ENCODE measurements around the gene SIX4. TPM values are rescaled to one million over a fixed set of nuclear protein-coding genes. Genes with fewer than 3 reads are reported as not detected.
"Not testable (repeated sequence)": the region's sequence is repeated elsewhere in the genome, so short reads cannot be mapped to it uniquely, and the experiment has no call there.

SIX4 gene
- 1 to 10 TPM; 1.3 to 3.2 TPM for total RNA-seq
- long read RNA-seq, donor 1, result 0 reads
- long read RNA-seq, donor 2, result 0 reads

- DNase-seq (ENCODE audit: low spot score), result peak; percentile 84
- intact Hi-C loops (cut with DNase I), result loop anchor here in 1 of 2 donors (5.0 kb wide), 1 partner anchor 67 kb away; no protein-coding TSS in a partner anchor
Observed at GRCh38 chr14:60723907-60724618, at the start of gene SIX4. Gene SIX4, minus strand, starts transcription at chr14:60724351. Its CDS starts 277 bp downstream, at chr14:60724074.

DNA sequence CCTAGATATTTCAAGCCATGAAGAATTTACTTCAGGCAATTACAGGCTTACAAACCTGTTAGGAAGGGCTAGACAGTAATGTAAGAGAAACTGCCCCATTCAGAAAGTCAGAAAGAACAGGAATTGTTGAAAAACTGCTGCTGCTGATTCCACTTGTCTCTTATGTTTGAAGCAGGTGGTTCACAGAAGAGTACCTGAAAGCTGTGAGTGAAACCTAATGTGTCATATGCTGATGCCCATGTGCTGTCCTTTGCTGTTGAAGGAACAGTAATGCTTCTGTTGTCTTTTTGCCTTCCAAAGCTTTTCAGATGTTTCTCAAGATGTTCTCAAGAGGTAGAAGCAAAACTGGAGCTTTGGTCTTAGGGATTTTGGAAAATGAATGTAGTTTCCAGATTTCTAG, 49.4 kb upstream of the SIX4 start:
- DNase-seq (ENCODE audit: low spot score), result no peak
- intact Hi-C loops (cut with DNase I), result no loop called here

DNA sequence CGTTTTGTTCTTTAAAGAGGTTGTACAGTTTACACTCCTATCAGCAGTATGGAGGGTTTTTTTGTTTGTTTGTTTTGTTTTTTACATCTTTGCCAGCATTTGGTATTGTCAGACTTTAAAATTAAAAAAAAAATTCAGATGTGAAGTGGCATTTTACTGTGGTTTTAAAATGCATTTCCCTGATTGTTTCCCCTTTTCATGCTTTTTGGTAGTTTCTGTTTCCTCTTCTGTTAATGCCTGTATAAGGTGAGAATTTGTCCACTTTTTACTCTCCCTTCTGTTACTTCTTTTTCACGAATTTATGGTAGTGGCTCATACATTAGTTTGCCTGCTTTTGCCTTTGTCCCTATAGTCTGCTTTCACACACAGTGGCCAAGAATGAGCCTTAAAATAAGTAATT, 47.0 kb upstream of the SIX4 start:
- no peak for DNase-seq (ENCODE audit: low spot score)
- intact Hi-C loops (cut with DNase I), result no loop called here

GRCh38 chr14:60768602-60769001, 44.5 kb upstream of the SIX4 start:
- intact Hi-C loops (cut with DNase I), result no loop called here

GRCh38 chr14:60760644-60761364, 36.7 kb upstream of the SIX4 start:
- DNase-seq (ENCODE audit: low spot score), result no peak
- intact Hi-C loops (cut with DNase I), result no loop called here

More at GRCh38 chr14:60768602-60769001, 44.5 kb upstream of the SIX4 start:
- DNase-seq (ENCODE audit: low spot score), result no peak

DNA sequence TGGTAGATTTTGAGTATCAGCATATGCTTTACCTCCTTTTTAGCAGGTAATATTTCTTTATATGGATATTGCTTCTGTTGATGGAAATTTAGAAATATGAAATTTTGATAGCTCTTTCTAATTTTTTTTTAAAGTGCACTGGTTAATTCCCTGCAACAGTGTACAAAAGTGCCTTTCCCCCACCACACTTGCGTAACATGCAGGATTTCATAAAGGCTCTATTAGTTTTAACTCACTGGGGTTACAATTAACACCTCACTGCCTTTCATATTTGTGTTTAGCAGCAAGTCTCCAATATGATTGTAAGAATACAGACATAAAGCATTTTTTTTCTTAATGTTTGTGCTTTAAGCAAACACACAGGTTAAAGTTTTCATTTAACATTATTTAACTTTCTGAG, 36.1 kb upstream of the SIX4 start:
- intact Hi-C loops (cut with DNase I), result no loop called here
- DNase-seq (ENCODE audit: low spot score), result no peak

DNA sequence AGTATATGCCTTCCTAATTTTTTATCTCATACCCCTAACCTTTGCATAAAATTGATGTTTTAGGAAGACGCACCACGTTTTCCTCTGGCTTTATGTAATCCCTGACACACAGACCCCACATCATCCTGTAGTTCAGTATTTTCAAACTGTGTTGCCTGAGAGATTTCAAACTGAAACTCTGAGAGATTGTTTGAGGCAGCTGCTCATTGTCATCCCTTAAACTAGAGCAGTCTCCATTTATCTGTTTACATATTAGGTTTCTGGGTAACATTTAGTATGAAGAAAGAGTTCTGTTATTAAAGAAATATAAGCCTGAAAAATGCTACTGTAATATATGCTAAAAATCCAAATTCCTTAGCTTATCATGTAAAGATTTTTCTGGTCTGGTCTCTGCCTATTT, 34.7 kb upstream of the SIX4 start:
- intact Hi-C loops (cut with DNase I), result no loop called here

DNA sequence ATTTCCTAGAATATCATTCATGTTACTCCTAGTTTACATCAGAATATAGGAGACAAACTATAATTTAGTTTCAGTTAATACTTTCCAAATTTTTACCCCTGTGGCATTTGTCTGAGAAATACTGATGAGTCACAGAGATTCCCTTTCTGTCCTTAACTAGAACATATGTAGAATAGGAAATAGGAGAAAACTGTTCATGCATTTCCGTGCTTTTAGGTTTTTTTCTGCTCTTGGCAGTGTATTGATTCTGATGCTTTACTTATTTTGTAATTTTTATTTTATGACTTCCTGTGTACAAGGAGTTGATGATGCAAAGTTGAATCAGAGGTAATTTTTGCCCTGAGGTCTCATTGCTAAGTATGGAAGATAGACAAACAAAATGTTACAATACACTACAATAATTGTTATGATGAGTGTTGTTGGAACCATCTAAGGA, 33.4 kb upstream of the SIX4 start:
- no peak for DNase-seq (ENCODE audit: low spot score)
- intact Hi-C loops (cut with DNase I), result no loop called here

More for the DNA sequence above, 34.7 kb upstream of the SIX4 start:
- DNase-seq (ENCODE audit: low spot score), result no peak

GRCh38 chr14:60756847-60757246, 32.7 kb upstream of the SIX4 start:
- intact Hi-C loops (cut with DNase I), result no loop called here

GRCh38 chr14:60753264-60754119, 29.3 kb upstream of the SIX4 start:
- intact Hi-C loops (cut with DNase I), result no loop called here
- DNase-seq (ENCODE audit: low spot score), result no peak

More at GRCh38 chr14:60756847-60757246, 32.7 kb upstream of the SIX4 start:
- DNase-seq (ENCODE audit: low spot score), result no peak

- intact Hi-C loops (cut with DNase I), result no loop called here
- DNase-seq (ENCODE audit: low spot score), result no peak
Observed at GRCh38 chr14:60744566-60744965, 20.4 kb upstream of the SIX4 start.

- intact Hi-C loops (cut with DNase I), result no loop called here
- DNase-seq (ENCODE audit: low spot score), result no peak
Observed at GRCh38 chr14:60738843-60739508, 14.8 kb upstream of the SIX4 start.

- intact Hi-C loops (cut with DNase I), result no loop called here
Observed at GRCh38 chr14:60736494-60736893, 12.3 kb upstream of the SIX4 start.

DNA sequence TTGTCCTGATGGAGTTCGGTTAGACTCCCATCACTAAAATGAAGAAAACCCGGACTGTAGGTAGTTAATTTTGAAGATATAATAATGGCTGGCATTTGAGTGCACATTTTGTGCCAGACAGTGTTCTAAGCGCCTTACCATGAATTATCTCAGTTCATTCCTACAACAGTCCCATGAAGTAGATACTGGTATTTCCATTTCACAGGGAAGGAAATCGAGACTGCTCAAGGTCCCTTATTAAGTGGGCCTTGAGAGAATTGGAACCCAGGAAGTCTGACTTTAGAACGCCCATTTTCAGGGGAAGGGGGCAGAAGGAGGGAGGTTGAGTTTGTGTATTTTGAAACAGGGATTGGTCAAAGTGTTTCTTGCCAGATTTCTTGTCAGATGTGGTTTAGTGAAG, 11.3 kb upstream of the SIX4 start:
- intact Hi-C loops (cut with DNase I), result no loop called here
- no peak for DNase-seq (ENCODE audit: low spot score)

More at GRCh38 chr14:60736494-60736893, 12.3 kb upstream of the SIX4 start:
- DNase-seq (ENCODE audit: low spot score), result no peak

DNA sequence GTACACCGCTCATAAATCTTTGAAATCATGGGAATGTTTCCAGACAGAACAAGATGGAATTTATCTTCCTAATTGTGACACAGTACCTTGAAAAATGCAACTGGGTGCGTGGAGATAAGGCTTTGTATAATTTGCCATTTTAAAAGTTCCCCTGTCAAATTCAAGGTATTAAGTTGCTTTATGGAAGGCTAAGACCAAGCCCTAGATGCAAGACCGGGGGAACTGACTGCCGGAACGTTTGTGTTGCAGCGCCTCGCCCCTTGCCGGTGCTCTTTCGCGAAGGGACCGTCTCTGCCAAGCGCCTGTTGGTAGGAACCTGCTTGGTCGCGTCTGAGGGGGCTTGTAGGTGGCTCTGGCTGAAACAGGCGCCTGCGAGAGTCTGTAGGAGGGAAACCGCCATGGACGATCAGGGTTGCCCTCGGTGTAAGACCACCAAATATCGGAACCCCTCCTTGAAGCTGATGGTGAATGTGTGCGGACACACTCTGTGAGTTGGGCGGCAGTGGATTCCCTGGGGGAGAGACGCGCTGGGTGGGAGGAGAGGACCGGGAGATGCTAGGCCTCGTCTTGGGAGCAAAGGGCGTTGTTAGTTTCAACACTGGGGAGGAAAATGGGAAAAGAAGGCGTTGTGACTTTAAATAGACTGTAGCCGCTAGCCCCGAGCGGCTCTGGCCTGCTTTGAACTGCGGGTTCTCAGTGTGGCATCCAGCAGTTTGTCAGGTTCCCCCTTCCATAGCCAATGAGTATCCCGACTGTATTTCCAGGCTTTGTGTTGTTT, 10.5 kb upstream of the SIX4 start, which contains the start of gene MNAT1:
MNAT1 (plus strand) TSS at position 297 of the 778 bp plus-strand sequence; CDS start at position 399, 102 bp downstream.
- DNase-seq (ENCODE audit: low spot score), result peak; percentile 92
- intact Hi-C loops (cut with DNase I), result no loop called here

DNA sequence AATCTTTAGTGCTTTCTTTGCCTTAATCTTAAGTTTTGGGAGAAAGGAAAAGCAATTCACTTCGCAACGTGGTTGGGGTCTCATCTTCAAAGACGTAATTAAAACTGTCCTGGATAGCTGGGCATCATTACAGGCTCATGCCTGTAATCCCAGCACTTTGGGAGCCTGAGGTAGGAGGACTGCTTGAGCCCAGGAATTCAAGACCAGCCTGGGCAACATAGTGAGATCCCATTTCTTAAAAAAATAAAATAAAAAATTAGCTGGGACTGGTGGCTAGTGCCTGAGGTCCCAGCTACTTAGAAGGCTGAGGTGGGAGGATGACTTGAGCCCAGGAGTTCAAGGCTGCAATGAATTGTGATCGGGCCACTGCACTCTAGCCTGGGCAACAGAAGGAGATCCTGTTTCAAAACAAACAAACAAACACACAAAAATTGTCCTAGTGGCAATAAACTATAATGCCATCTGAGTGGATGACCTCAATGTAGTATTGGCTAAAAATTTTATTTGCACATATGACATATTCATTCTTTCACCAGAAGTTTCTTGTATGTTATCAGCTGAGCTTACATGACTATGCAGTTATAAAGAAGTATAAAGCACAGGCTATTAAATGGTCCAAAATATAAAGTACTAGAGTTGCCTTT, 8.8 kb upstream of the SIX4 start:
- no peak for DNase-seq (ENCODE audit: low spot score)
- intact Hi-C loops (cut with DNase I), result no loop called here

DNA sequence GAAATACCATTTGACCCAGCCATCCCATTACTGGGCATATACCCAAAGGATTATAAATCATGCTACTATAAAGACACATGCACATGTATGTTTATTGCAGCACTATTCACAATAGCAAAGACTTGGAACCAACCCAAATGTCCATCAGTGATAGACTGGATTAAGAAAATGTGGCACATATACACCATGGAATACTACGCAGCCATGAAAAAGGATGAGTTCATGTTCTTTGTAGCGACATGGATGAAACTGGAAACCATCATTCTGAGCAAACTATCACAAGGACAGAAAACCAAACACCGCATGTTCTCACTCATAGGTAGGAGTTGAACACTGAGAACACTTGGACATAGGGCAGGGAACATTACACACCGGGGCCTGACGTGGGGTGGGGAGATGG, 7.1 kb upstream of the SIX4 start:
- DNase-seq (ENCODE audit: low spot score); intact Hi-C loops (cut with DNase I): not testable (repeated sequence)

Measured in posterior vena cava (tissue), 2 donors.